ENCODE results near the gene RANBP2. TPM values are rescaled to one million over a fixed set of nuclear protein-coding genes. Genes with fewer than 3 reads are reported as not detected.
"Not testable (repeated sequence)": the region's sequence is repeated elsewhere in the genome, so short reads cannot be mapped to it uniquely, and the experiment has no call there.

The RANBP2 gene
- total RNA-seq, 4 donors from 2014 or later: 58.8 to 72.5 (median 68.3) TPM

GRCh38 chr2:108762618-108763017 is 43.3 kb downstream of the RANBP2 start:
- H3K27ac ChIP-seq (replicated peaks in 1 of 4); H3K27me3 ChIP-seq; H3K9me3 ChIP-seq; H3K4me3 ChIP-seq; intact Hi-C loops (cut with DNase I); DNase-seq (ENCODE audit: extremely low spot score); H3K4me1 ChIP-seq: not testable (repeated sequence)
- H3K36me3 ChIP-seq: peaks cover 32 to 66% (median 47%) of the 10 kb centered on the region in 4 donors

DNA sequence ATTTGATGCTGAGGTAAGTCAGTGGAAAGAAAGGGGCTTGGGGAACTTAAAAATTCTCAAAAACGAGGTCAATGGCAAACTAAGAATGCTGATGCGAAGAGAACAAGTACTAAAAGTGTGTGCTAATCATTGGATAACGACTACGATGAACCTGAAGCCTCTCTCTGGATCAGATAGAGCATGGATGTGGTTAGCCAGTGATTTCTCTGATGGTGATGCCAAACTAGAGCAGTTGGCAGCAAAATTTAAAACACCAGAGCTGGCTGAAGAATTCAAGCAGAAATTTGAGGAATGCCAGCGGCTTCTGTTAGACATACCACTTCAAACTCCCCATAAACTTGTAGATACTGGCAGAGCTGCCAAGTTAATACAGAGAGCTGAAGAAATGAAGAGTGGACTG is 47.4 kb downstream of the RANBP2 start:
- DNase-seq (ENCODE audit: extremely low spot score); intact Hi-C loops (cut with DNase I); H3K27me3 ChIP-seq; H3K4me1 ChIP-seq; H3K4me3 ChIP-seq; H3K27ac ChIP-seq (replicated peaks in 1 of 4); H3K9me3 ChIP-seq: not testable (repeated sequence)
- H3K36me3 ChIP-seq: peaks cover 30 to 52% (median 41%) of the 10 kb centered on the region in 4 donors
- WGBS: 95% methylated on average over 5 of the region's 5 CpGs

- H3K4me3 ChIP-seq; H3K4me1 ChIP-seq; H3K9me3 ChIP-seq; H3K27me3 ChIP-seq; DNase-seq (ENCODE audit: extremely low spot score); H3K27ac ChIP-seq (replicated peaks in 1 of 4); intact Hi-C loops (cut with DNase I): not testable (repeated sequence)
- peaks cover 33 to 61% (median 50%) of the 10 kb centered on the region in 4 donors for H3K36me3 ChIP-seq
- 90% methylated on average over 1 of the region's 2 CpGs for WGBS
These were observed 48.6 kb downstream of the RANBP2 start for GRCh38 chr2:108767859-108768258.

DNA sequence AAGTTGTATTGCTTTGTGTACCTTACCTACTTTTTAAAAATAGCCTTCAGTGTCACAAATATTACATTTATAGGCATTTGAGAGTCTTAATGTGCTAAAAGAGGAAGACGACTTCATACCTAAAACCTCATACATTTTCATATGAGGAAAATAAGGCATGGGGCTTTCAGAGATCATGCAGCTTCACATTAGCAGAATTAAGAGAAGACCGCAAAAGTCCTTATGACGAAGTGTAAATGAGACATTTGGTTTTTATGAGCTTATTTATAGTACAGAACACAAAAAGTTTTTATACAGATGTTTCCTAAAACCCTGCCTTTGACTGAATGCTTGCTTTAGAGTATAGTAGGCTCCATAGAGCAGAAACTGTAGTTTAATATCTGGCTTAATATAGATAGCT is 57.2 kb downstream of the RANBP2 start:
- Histone ChIP-seq H3K27ac (replicated peaks in 1 of 4) (no peak overlapping the region), H3K4me1 (no peaks in the 10 kb centered on the region), H3K9me3 (no peaks in the 10 kb centered on the region), H3K36me3 (peaks cover 31 to 96% (median 86%) of the 10 kb centered on the region in 4 donors), H3K4me3 (no peak overlapping the region), H3K27me3 (no peaks in the 10 kb centered on the region)
- WGBS: 83% methylated on average over 3 of the region's 3 CpGs
- DNase-seq (ENCODE audit: extremely low spot score): no peak
- intact Hi-C loops (cut with DNase I): no loop called here
- TF ChIP-seq POLR2A (IDR thresholded peaks at IDR 0.05; ENCODE audit: low read depth): no peak
- TF ChIP-seq POLR2AphosphoS5 (IDR thresholded peaks at IDR 0.05): no peak
- TF ChIP-seq, protein P1, sequence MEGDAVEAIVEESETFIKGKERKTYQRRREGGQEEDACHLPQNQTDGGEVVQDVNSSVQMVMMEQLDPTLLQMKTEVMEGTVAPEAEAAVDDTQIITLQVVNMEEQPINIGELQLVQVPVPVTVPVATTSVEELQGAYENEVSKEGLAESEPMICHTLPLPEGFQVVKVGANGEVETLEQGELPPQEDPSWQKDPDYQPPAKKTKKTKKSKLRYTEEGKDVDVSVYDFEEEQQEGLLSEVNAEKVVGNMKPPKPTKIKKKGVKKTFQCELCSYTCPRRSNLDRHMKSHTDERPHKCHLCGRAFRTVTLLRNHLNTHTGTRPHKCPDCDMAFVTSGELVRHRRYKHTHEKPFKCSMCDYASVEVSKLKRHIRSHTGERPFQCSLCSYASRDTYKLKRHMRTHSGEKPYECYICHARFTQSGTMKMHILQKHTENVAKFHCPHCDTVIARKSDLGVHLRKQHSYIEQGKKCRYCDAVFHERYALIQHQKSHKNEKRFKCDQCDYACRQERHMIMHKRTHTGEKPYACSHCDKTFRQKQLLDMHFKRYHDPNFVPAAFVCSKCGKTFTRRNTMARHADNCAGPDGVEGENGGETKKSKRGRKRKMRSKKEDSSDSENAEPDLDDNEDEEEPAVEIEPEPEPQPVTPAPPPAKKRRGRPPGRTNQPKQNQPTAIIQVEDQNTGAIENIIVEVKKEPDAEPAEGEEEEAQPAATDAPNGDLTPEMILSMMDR (IDR thresholded peaks at IDR 0.05): no peak
- TF ChIP-seq EP300 (IDR thresholded peaks at IDR 0.05): no peak

DNA sequence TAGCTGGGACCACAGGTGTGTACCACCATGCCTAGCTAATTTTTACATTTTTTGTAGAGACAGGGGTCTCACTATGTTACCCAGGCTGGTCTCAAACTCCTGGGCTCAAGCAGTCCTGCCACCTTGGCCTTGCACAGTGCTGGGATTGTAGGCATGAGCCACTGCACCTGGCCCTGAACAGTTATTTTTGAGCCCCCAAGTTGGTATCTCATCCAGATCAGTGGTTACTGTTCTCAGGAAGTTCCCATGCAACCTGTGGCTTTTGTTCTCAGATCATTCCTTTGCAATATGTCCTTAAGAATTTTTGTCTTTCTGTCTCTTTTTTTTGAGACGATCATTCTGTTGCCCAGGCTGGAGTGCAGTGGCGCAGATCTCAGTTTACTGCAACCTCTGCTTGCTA is 59.6 kb downstream of the RANBP2 start:
- WGBS: 65% methylated on average over 2 of the region's 2 CpGs
- intact Hi-C loops (cut with DNase I): no loop called here
- TF ChIP-seq POLR2A (IDR thresholded peaks at IDR 0.05; ENCODE audit: low read depth): no peak
- TF ChIP-seq POLR2AphosphoS5 (IDR thresholded peaks at IDR 0.05): no peak
- TF ChIP-seq, protein P1 (IDR thresholded peaks at IDR 0.05): no peak
- no peak for TF ChIP-seq EP300 (IDR thresholded peaks at IDR 0.05)
- Histone ChIP-seq H3K36me3 (peaks cover 39 to 95% (median 84%) of the 10 kb centered on the region in 4 donors), H3K4me3 (no peak overlapping the region), H3K27ac (replicated peaks in 1 of 4) (no peak overlapping the region), H3K27me3 (no peaks in the 10 kb centered on the region), H3K4me1 (no peaks in the 10 kb centered on the region), H3K9me3 (no peaks in the 10 kb centered on the region)
- no peak for DNase-seq (ENCODE audit: extremely low spot score)

- intact Hi-C loops (cut with DNase I): no loop called here
- Histone ChIP-seq H3K4me3 (peak overlapping the region; percentile 82 to 96 (median 84)), H3K27ac (replicated peaks in 1 of 4) (peak overlapping the region; percentile 76 to 83 (median 80)), H3K9me3 (no peaks in the 10 kb centered on the region), H3K36me3 (peaks cover 17 to 37% (median 33%) of the 10 kb centered on the region in 4 donors), H3K4me1 (peaks cover 12 to 13% (median 12%) of the 10 kb centered on the region in 4 donors), H3K27me3 (no peaks in the 10 kb centered on the region)
- TF ChIP-seq EP300 (IDR thresholded peaks at IDR 0.05) (no peak), POLR2A (IDR thresholded peaks at IDR 0.05; ENCODE audit: low read depth) (no peak)
- TF ChIP-seq, protein P1 (IDR thresholded peaks at IDR 0.05): no peak
- 12% methylated on average over 1 of the region's 1 CpG for WGBS
- no peak for DNase-seq (ENCODE audit: extremely low spot score)
These were observed 66.7 kb downstream of the RANBP2 start for GRCh38 chr2:108786008-108786353.

All from esophagus muscularis mucosa (tissue), 4 donors.